WI38 (cell line): ENCODE measurements around the gene CFL1.

Source experiments
- H3K4me3 ChIP-seq: 2 replicates; pipeline ENCODE4 v1.5.1; 2011; ENCODE audit warnings: low read depth, mild to moderate bottlenecking, control low read depth, low read length
- TF ChIP-seq, protein P1 (sequence below): IDR thresholded peaks from 2 replicates; pipeline ENCODE4 v1.5.1; 2012; ENCODE audit warnings: low read depth, mild to moderate bottlenecking, control low read depth, low read length

Gene CFL1

DNA sequence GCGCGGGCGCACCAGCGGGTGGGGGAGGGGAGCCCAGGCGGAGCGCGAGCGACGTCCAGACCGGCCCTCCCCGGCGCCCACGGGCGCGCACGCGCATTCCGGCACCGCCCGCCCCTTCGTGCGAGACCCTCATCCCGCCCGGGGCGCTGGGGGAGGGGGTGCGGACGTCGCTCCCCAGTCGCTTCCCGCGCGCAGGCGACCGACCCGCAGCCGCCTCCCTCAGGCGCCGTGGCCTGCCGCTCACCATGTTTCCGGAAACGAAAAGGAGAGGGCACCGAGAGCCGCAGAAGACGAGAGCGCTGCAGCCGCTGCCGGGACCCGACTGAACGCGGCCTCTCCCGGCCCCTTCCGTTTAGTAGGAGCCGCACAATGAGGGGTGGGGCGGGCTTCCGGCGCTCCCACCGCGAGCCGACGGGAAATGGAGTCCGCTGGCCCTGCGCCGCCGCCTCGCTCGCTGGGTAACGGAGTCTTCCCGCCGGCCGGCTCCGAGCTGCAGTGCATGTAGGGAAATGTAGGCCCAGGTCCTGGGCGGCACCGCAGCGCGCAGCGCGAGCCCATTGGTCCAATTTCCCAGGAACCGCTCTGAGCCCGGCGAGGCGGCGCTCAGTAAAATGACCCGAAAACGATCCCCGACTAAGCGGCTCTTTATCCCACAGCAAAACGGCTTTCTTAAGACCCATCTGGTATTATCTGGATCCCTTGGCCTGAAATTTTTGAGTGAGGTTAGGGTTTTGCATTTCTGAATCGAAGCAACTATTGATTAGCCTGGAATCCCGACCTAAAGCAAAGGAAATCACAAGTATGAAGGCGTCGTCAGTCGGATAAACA lies at the start of gene CFL1:
CFL1 (minus strand) TSS at position 328 of the 828 bp plus-strand sequence; CDS start at position 247, 81 bp downstream.
- TF ChIP-seq, protein P1, sequence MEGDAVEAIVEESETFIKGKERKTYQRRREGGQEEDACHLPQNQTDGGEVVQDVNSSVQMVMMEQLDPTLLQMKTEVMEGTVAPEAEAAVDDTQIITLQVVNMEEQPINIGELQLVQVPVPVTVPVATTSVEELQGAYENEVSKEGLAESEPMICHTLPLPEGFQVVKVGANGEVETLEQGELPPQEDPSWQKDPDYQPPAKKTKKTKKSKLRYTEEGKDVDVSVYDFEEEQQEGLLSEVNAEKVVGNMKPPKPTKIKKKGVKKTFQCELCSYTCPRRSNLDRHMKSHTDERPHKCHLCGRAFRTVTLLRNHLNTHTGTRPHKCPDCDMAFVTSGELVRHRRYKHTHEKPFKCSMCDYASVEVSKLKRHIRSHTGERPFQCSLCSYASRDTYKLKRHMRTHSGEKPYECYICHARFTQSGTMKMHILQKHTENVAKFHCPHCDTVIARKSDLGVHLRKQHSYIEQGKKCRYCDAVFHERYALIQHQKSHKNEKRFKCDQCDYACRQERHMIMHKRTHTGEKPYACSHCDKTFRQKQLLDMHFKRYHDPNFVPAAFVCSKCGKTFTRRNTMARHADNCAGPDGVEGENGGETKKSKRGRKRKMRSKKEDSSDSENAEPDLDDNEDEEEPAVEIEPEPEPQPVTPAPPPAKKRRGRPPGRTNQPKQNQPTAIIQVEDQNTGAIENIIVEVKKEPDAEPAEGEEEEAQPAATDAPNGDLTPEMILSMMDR = no peak
- H3K4me3 ChIP-seq = peak within 1 kb of the TSS; percentile 91

DNA sequence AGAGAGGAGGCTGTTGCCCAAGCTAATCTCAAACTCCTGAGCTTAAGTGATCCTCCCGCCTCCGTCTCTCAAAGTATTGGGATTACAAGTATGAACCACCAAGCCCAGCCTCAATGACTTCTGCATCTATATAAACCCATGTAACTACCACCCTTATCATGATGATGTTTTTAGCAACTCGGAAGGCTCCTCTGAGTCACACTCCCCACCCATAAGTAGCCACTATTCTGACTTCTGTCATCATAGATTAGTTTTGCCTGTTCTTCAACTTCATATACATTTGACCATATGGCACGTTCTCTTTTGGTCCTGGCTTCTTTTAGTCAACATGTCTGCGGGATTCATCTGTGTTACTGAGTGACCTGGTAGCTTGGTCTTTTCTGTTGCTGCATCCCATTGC lies 48.6 kb upstream of the CFL1 start:
- TF ChIP-seq, protein P1 = no peak
- no peak overlapping the region for H3K4me3 ChIP-seq

DNA sequence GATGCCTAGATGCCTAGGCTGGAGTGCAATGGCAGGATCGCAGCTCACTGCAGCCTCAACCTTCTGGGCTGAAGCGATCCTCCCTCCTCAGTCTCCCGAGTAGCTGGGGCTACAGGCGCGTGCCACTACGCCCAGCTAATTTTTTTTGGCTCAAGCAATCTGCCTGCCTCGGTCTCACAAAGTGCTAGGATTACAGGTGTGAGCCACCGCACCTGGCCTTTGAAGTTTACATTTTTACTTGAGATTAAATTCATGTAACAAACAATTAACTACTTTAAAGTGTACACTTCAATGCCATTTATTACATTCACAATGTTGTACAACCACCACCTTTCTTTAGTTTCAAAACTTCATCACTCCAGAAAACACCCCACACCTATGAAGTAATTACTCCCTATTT lies 45.7 kb upstream of the CFL1 start:
- H3K4me3 ChIP-seq = no peak overlapping the region
- TF ChIP-seq, protein P1 = no peak

DNA sequence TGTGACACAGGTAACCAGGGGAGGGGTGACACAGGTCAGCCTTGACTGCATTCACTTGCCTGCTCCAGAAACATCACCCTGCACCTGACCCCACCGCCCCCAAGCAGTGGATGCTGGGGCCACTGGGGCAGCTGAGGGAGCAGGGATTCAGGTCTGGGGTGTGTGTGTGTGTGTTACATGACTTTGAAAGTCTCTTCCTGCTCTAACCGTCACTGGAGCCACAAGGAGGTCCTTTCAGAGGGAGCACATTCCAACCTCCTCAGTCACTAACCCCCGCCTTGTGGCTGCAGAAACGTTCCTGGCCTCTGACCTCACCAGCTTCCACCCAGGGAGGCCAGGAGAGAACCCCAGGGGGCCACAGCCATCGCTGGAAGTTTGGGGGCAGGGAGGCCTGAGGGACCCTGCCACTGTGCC lies 45.1 kb upstream of the CFL1 start:
- peak overlapping the region; percentile 24; the same call in 1 of the 2 replicates for H3K4me3 ChIP-seq
- TF ChIP-seq, protein P1 = no peak

DNA sequence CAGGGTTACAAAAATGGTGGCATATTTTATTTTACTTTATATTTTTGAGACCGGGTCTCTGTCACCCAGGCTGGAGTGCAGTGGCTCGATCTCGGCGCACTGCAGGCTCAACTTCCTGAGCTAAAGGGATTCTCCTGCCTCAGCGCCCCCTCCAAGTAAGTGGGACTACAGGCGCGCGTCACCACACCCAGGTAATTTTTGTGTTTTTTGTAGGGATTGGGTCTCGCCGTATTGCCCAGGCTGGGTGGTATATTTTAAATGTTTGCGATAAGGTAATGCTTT lies 42.9 kb upstream of the CFL1 start:
- TF ChIP-seq, protein P1 = no peak
- peak overlapping the region; percentile 93 for H3K4me3 ChIP-seq

DNA sequence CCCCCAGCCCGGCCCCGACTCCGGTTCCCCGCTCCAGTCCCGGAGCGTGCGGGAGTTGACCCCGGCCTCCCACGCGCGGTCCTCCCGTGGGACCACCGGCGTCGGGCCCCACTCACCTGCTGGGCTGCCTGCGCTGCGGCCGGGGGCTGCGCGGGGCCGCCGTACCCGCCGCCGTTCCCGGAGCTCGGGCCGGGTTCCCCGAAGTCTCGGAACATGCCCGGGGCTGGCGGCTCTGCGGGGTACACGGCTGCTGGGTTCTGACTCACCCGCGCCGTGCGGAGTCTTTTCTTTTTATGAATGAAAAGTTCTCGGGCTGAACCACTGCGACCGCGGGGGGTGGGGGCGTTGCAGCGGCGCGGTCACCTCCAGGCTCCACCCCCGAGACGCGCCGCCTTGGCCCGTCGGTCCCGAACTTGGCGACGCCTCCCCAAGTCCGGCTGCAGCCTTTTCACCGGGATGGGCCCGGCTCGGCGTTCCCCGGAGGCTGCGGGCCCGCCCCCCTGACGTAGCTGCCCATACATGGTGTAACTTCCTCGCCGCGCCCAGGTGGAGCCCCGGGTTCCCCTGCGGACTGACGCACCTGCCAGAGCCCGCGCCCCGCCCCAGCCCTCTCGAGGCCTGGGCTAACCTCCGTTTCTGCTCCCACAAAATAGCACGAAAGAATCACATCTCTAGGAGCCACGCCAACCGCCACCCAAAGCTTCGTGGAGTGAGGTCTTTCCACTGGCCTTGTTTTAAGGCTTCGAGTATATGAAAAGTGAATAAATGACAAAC lies 42.3 kb upstream of the CFL1 start, which contains the start of gene FOSL1:
FOSL1 (minus strand) TSS at position 264 of the 774 bp plus-strand sequence; CDS start at position 215, 49 bp downstream.
- TF ChIP-seq, protein P1 = no peak
- peak within 1 kb of the TSS; percentile 93 for H3K4me3 ChIP-seq
